SH-SY5Y (cell line): ENCODE data around the gene GLIPR1L2.

Experiments used
- GATA2 ChIP-seq: IDR thresholded peaks from 2 replicates; pipeline ENCODE4 v1.6.1; 2011; ENCODE audit warnings: mild to moderate bottlenecking, low read depth, low read length
- GATA3 ChIP-seq: IDR thresholded peaks from 2 replicates; pipeline ENCODE4 v1.6.1; 2011; ENCODE audit warnings: low read depth, mild to moderate bottlenecking, low read length, moderate library complexity

- TF ChIP-seq GATA2 (no peak), GATA3 (no peak)
Measured at GRCh38 chr12:75452675-75453330, 61.9 kb downstream of the GLIPR1L2 start.
